HG02885 (cell line): ENCODE results near the gene RPL9.
"Not testable (repeated sequence)": the region's sequence is repeated elsewhere in the genome, so short reads cannot be mapped to it uniquely, and the experiment has no call there.

Source experiments
- ATAC-seq: cut with Tn5 transposase; IDR thresholded peaks from one replicate; pipeline ENCODE4 v1.9.1; 2021; ENCODE audit warnings: mild to moderate bottlenecking; ENCODE audit not compliant: unreplicated experiment, poor library complexity

The RPL9 gene

GRCh38 chr4:39429476-39430334 lies 29.0 kb downstream of the RPL9 start:
- ATAC-seq: no peak

DNA sequence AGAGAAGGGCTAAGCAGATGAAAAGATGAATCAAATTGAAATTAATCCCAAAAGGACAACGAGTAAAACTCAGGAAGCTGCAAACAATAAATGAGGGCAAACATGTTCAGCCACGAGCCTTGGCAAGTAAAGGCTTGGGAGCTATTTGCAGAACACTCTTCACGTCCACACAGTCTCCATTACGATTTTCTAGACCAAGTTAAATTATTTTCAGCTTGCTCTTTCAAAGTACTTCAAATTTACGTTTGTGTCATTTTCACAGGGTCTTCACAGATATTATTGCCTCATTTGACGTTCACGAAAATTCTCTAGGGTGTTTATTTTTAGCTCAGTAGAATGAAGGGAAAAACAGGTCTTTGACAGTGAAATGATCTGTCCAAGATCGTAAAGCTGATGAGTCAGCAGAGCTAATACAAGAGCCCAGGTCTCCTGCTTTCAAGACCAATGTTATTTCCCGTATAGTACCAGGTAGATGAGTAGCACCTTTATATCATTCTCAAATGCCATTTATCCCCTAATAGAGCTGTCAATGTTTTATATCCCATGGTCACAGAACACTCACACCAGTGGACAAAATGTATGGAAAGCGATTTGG lies 31.1 kb downstream of the RPL9 start:
- ATAC-seq: no peak

DNA sequence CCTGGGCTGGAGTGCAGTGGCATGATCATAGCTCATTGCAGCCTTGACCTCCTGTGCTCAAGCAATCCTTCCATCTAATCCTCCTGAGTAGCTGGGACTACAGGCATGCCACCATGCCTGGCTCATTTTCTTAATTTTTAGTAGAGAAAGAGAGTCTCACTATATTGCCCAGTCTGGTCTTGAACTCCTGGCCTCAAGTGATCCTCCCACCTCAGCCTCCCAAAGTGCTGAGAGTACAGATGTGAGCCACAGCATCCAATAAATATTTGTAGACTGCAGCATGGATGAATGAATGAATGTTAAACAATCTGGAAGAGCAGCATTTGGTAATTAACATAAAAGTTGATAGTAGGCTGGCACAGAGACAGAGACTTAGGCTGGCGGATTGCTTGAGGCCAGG lies 32.0 kb downstream of the RPL9 start:
- no peak for ATAC-seq

DNA sequence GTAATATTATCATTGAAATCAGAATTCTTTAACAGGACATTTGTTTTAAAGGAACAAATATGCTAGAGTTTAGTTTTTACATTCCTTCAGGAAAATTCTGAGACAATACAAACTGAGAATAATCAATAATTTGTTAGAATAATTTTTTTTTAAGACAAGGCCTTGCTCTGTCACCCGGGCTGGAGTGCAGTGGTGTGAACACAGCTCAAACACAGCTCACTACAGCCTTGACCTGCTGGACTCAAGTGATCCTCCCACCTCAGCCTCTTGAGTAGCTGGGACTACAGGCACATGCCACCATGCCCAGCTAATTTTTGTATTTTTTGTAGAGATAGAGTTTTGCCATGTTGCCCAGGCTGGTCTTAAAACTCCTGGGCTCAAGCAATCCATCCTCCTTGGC lies 33.4 kb downstream of the RPL9 start:
- ATAC-seq: not testable (repeated sequence)

DNA sequence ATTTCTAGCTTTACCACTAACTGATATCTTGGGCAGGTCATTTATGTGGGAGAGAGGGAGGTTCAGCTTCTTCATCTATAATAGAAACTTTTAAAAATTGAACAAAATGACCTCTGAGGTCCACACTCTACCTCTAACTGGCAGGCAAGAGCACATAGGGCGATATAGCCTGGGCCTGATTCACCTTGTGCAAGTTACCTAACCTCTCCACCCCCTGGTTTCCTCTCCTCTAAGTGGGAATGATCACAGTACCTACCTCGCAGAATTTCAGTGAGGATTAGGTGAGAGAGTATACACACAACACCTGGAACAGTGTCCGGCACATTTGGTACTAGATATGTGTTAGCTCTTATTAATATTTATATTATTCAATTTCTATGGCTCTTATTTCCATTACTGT lies 36.5 kb downstream of the RPL9 start:
- no peak for ATAC-seq

DNA sequence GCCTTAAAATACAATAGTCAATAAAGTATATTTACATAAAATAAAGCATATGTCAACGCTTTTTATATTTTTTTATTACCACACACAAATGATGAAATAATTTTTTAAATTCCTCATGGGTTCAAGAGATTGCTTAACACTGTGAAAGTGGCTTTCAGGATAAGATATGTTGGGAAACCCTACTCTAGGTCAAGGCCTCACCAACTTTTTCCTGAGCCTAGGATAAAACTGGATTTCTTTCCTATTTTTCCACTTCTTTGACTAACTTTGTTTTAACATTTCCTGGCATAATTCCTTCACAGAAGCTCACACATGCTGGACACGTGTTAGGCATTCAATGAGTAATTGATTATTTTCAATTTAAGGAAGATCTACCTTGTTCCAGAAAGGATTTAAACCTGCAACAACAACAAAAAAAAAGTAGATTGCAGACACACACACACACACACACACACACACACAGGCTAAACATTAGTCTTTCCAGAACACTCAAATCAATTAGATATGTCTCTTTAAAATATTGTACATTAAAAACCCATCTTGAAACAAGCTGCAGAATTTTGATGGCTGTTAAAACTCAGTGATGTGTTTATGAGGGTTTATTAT lies 42.9 kb downstream of the RPL9 start:
- no peak for ATAC-seq

DNA sequence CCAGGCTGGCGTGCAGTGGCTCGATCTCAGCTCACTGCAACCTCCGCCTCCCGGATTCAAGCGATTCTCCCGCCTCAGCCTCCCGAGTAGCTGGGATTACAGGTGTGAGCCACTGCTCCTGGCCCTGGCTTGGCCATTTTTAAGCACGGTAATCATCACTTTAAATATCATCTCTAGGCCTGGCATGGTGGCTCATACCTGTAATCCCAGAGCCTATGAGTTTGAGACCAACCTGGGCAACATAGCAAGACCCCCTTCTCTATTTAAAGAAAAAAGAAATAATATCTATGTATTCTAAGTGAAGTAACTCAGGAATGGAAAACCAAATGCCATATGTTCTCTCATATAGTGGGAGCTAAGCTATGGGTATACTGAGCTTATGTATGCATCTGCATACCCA lies 47.2 kb downstream of the RPL9 start:
- ATAC-seq: not testable (repeated sequence)

- no peak for ATAC-seq
Observed at GRCh38 chr4:39410415-39410814, 48.3 kb downstream of the RPL9 start.

GRCh38 chr4:39407584-39407885 lies 51.2 kb downstream of the RPL9 start:
- no peak for ATAC-seq

DNA sequence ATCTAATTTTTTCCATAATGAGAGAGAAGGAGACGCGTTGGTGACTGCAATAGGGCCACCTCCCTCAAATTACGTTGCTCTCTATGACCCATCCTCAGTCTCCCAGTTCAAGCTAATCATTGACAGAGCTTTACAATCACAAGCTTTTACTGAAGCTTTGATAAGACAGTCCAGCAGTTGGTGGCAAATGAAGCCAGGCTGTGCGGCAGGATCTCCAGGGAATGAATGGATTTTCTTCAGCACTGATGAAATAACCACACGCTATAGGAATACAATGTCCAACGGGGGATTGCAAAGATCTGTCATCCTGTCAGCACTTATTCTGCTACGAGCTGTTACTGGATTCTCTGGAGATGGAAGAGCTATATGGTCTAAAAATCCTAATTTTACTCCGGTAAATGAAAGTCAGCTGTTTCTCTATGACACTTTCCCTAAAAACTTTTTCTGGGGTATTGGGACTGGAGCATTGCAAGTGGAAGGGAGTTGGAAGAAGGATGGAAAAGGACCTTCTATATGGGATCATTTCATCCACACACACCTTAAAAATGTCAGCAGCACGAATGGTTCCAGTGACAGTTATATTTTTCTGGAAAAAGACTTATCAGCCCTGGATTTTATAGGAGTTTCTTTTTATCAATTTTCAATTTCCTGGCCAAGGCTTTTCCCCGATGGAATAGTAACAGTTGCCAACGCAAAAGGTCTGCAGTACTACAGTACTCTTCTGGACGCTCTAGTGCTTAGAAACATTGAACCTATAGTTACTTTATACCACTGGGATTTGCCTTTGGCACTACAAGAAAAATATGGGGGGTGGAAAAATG lies 51.7 kb downstream of the RPL9 start, which contains the start of gene KLB:
Gene KLB (plus strand): TSS at position 168 of the 821 bp plus-strand sequence. CDS start 20 bp downstream, at position 188.
- no peak for ATAC-seq
